Measurements from ENCODE around the gene UGT1A4.

Gene UGT1A4

DNA sequence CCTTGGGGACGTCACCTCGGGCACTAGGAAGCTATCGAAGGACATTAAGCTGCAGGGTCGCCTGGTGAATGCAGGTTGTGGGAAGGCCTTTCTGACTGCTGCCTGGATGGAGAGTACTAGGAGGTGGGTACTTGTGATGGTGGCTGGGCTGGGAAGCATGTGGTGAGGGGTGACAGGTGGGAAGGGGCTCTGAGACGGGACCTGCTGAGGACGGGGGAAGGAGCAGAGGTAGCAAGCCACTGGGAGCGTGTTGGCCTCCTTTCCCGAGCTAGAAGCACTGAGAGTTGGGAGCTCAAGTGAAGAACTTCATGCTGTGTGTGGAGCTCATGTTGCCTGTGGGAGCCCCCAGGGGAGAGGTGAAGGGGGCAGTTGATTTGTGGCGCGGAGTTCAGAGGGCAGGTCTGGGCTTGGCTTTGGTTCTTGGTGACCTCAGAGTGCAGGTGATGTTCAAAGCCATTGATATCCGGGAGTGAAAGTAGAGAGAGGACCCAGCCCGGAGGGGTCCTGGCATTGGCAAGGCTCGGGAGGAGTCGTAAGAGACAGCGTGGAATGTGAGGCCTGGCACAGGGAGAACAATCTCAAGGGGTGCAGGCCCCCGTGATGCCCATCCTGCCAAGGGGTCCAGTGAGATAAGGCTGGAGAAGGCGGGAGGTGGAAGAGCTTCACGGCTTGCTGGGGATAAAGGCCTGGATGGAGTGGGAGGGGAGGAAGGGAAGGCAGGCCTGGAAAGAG, 72.8 kb downstream of the UGT1A4 start:
- no peak for DNase-seq (ENCODE audit: low spot score)

DNA sequence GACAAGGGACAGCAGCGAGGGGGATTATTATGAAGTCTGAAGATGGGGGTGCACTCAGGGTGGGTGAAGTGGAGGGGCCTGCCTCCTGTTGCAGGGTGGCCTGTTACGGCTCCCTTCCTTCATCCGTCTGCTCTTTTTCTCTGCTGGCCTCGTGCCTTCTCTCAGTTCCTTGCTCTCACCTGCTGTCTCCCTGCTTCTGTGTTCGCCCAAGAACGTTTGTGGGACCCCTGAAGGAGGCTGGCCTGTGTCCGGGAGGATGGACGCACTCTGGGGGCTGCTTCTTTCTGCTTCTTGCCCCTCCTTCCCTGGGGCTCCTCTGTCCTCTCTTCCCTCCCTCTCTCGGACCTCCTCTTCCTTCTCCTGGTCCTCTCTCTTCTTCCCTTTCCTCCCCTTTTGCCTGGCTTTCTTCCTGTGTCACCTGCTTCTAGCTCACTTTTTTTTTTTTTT, 73.4 kb downstream of the UGT1A4 start:
- DNase-seq (ENCODE audit: low spot score): no peak

DNA sequence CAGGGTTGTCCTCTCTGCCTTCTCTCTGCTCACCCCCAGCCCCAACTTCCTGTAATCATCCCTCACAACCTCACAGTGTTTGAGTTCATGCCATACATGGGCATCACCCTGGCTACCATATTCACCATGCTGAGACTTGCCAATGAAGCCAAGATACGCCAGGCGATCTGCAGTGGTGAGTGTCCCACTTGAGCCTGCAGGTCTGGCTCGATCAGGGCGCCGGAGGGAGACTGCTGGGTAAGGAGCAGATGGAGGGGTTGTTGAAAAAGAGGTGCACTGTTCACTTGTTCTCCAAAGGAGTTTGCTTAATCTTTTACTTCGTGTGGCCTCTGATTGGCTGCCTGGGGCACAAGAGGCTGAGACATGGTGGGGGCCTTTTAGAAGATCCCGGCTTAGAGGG, 74.2 kb downstream of the UGT1A4 start:
- no peak for DNase-seq (ENCODE audit: low spot score)

DNA sequence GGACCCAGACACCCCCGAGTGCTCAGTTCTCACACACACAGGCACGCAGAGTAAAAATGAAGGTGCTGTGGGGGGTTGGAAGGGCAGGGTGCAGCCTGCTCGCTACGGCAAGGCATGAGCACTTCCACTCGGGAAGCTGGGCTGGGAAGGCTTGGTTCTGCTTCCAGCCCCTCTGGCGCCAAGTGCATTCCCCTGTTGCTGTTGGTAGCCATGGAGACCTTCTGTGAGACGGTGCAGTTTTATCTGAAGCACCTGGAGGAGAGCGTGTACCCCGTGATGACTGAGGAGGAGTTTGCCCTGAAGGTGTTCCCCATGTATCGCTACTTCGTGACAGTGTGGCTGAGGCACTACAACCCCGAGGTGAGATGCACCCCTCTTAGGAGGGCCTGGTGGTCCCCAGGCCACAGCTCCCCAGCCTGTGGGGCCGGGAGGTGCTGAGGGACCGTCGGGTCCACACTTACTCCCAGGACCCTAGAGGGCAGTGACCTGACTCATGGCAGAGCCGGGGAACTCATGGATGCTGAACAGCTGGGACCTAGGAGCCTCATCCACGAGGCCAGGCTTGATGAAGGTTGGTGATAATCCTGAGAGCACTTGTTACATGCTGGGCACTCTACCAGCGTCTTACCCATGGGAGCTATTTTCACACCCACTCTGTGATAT, 75.1 kb downstream of the UGT1A4 start:
- DNase-seq (ENCODE audit: low spot score): no peak

DNA sequence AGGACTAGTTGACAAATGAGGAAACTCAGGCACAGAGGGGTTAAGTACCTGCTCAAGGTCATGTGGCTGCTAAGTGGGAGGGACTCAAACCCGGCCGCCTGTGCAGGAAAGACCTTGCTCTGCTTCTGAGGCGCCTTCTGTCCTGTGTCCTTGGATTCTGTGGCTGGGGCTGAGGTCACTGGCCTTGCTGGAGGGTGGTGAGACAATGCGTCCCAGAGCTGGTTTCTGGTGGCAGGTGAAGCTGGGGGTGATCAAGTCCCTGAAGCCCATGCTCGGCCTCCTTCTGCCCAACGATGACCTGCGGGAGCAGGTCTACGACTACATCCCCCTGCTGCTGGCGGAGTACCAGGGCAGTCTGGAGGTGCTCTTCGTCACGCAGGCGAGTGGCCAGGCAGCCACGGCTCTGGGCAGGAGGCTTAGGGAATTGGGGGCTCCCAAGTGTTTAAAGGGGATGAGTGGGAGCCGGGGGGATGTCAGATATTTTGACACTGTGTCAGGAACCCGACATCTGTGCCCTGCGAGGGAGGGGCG, 75.7 kb downstream of the UGT1A4 start:
- no peak for DNase-seq (ENCODE audit: low spot score)

DNA sequence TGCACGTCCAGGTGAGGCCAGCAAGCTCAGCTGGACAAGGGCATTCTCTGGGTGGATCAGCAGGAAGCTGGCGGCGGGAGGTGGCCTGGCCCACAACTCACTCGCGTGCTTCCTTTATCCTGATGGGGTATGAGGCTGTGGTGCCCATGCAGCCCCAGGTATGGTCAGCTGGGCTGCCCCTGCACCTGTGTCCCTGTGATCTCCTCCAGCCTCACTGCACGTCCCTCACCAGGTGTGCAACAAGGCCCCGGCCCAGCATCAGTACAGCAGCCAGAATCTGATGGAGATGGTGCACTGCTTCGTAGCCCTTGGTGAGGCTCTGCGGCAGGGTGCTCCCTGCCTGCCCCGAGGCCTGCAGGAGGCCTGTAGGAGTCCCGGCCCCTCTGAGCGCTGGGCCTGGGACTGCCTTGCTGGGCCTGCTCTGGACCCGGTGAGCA, 77.2 kb downstream of the UGT1A4 start:
- DNase-seq (ENCODE audit: low spot score): no peak

DNA sequence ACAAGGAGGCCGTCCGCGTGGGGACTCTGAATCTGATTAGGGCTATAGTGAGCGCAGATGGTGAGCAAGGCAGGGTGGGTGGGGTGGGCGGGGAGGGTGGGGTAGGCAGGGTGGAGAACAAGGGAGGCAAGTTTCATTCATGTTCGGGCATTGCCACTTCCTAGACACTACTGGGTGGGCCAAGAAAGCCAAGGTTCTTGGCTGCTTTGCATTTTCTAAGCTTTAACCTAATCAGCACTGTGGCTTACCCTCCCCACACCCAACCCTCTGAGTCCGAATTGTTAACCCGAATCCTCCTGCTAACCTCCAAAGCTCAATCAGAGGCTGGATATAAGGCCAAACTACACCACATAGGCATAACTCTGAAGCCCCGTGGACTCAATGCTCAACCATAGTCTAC, 77.7 kb downstream of the UGT1A4 start:
- no peak for DNase-seq (ENCODE audit: low spot score)

DNA sequence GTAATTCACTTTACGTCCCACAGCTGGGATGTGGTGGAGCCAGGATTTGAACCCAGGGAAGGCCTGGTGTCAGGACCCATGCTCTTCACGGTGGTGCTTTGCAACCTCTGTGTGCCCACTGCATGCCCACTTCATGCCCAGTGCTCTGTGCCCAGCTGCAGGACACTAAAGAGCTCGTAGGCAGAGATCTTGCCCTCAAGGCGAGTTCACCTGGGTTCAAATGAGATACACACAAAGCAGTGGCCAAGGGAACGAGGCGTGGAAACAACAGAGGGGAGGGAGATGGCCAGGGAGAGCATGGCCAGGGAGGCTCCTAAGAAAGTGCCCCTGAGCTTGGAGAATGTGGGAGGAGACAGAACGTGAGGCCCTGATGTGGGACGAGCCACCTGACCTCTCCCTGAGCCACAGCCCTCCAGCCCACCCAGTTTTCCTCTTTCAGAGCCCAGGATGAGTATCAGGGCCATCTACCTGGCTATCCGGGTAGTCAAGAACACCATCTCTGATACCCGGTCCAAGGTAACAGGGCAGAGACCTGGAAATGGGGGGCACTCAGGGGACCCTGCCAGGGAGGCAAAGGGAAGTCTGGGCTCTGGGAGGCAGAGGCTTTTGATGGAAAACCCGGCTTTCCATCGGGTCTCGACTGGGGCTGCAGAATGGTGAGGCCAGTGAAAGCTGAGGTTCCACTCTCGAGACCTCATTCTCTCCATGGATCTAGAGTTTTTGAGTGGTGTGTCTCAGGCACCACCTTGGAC, 80.0 kb downstream of the UGT1A4 start:
- no peak for DNase-seq (ENCODE audit: low spot score)

DNA sequence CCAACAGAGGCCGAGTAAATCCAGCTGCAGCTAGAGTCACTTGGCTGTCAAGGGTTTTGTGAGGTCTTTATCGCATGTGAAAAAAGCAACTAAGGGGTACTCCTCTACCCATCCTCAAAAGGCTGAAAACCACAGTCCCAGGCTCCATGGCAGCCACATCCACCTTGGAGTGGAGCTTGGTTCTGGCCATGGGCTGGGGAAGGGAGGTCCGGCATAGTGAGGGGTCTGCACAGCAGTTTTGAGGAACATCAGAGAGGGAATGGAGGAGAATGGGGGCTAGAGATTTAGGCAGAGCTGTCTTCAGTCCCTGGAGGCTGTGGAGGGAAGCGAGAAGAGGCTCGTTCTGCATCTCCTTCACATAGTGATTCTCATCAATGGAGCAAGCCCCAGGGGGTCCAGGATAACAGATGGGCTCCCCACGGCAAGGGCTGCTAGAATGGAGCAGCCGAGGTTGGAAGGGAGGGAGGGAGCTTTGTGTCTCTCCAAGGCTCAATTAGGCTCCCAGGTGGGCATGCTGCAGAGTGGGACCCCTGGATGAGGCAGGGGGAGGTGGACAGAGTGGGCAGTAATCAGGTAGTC, 80.6 kb downstream of the UGT1A4 start:
- no peak for DNase-seq (ENCODE audit: low spot score)

DNA sequence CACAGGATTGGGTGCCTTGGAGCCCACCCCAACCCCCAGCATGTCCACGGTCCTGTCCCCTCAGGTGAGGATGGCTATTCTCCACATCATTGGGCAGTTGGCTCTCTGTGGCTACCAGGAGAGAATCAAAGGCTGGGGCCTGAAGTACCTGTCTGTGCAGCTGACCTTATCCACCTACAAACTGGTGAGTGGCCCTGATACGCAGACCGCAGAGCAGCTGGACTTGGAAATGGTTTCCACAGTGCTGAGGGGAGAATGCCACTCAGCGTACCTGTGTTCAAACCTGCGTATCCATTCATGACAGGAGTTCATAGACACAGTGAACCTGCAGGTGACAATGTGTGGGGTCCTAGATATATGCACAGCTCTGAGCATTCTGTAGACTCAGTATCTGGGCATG, 81.2 kb downstream of the UGT1A4 start:
- no peak for DNase-seq (ENCODE audit: low spot score)

DNA sequence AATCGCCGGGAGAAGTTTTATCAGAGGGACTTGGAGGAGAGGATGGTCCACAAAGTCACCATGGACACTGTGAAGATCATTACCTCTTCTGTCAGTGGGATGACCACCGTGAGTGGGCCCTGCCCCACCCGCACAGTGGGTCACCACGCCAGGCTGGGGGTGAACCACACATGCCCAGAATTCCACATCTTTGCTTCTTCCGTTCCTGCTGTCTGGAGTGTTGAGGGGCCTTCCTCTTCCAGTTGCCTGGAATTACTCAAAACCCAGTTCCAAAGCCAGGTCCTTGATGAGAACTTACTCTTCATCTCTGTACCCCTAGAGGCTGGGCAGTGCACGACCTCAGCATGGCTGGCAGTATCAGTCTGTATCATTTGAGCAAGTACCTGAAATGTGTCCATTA, 81.7 kb downstream of the UGT1A4 start:
- no peak for DNase-seq (ENCODE audit: low spot score)

DNA sequence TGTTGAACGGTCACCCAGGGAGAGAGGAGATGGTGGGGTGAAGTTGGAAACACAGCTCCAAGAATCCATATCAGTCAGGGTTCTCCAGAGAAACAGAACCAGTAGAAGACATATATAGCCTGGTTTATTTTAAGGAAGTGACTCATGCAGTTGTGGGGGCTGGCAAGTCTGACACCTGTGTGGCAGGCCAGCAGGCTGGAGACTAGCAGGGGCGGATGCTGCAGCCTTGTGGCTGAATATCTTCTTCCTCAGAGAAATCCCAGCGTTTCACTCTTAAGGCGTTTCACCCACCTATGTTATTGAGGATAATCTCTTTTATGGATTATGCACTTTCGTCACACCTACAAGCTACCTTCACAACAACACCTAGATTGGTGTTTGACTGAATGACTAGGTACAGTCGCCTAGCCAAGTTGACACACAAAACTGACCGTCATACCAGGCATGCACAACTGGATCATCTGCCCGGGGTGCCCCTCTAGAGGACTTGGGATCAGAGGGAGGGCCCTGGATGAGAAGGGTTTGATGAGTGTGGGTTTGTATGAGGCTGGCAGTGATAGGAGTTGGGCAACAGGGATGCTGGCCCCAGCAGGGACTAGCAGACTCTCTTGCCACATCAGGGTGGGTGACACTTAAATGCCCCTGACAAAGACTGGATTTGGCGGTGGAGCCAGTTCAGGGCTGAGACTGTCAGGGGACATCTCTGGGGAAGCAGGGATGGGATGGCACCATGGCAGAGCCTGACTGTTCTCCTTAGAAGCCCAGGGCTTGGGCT, 83.0 kb downstream of the UGT1A4 start:
- DNase-seq (ENCODE audit: low spot score): no peak

DNA sequence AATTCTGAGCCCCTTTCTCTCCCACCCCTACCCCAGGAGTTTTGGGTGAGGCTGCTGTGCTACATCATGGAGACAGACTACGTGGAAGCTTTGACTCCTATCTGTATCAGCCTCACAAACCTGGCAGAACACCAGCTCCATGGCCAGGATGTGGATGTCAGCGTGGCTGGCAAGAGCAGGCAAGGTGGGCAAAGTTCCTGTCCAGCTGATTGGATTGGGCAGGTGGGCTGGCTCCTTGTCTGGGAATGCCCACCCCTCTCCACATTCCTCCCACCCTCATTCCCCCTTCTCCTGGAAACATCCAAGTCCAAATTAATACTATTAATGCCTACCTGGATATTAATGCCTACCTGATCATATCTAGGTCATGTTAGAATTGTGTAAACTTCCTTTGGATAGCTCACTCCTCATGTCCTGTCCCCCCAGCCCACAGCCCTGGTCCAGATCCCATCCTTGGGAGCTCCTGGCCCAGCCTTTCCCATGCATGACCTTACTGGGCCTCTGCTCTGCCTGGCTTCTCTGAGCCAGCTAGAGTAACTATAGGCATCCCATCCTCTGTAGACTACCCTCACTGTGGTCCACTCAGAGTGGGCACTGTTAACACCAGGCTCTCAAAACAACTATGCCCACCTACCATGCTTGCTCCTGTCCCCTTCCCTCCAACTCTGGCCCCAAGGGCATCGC, 83.7 kb downstream of the UGT1A4 start:
- DNase-seq (ENCODE audit: low spot score): no peak

DNA sequence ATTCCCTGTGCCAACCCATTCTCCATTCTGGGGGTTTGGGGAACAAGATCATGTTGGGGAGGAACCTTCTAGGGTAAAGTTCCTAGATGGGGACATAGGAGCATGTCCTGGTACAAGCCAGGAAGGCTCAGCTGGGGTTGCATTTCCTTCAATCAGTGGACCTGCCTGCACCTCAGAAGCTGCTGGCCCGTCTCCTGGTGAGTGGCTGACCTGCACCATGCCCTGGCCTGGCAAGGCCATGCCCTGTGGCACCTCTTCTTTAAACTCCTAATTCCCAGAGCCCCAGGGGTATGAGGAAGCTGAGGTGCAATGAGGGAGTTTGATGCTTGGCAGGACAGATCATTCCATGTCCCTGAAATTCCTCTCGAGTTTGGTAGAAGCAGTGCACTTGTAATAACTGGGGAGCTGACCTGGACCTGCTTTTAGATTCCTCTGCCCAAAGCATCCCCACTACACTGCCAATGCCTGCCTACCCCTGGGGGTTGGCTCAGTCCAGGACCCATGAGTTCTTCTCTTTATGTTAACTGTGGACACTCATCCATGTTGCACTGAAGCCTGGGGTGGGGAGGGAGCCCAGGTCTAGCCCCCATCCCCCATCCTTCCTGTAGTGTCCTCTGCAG, 84.9 kb downstream of the UGT1A4 start:
- DNase-seq (ENCODE audit: low spot score): no peak

DNA sequence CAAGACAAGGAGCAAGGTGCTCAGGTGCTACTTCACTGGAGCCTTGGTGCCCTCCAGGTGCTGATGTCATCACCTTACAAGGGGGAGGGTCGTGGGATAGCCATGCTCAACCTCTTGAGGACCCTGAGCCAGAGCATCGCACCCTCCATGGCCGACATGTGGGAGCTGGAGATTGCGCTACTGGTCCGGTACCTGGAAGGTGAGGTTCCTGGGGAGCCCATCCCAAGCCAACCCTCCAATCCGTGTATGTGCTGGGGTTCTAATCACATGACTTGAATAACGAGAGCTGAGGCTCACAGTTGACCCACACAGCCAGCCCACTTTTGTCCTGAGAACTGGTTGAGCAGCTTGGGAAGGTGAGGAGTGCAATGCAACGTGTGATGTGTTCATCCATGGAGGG, 85.5 kb downstream of the UGT1A4 start:
- DNase-seq (ENCODE audit: low spot score): no peak

DNA sequence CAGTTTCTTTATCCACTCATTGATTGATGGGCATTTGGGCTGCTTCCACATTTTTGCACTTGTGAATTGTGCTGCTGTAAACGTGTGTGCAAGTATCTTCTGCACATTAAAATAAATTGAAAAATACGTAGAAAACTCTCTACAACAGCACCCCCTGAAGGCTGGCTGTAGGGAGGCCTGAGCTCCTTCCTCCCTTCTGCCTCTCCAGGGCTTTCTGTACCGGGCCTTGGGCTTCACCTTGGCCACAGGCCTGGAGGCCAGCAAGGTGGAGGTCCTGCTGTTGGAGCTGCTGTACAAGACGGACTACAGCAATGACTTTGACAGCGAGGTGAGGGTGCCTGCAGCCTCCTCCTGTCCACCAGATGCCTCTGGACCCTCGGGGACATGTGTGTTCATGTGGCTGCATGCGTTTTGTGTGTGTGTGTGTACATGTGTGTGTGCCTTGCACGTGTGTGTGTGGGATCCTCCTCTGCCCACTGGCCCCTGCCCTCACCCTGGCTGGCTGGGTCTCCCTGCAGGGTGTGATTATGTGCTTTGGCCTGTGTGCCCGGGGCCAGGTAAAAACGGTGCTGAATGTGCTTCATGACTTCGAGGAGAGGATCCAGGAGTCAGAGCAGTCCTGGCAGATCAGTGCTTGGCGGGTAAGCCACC, 88.8 kb downstream of the UGT1A4 start:
- DNase-seq (ENCODE audit: low spot score): no peak

DNA sequence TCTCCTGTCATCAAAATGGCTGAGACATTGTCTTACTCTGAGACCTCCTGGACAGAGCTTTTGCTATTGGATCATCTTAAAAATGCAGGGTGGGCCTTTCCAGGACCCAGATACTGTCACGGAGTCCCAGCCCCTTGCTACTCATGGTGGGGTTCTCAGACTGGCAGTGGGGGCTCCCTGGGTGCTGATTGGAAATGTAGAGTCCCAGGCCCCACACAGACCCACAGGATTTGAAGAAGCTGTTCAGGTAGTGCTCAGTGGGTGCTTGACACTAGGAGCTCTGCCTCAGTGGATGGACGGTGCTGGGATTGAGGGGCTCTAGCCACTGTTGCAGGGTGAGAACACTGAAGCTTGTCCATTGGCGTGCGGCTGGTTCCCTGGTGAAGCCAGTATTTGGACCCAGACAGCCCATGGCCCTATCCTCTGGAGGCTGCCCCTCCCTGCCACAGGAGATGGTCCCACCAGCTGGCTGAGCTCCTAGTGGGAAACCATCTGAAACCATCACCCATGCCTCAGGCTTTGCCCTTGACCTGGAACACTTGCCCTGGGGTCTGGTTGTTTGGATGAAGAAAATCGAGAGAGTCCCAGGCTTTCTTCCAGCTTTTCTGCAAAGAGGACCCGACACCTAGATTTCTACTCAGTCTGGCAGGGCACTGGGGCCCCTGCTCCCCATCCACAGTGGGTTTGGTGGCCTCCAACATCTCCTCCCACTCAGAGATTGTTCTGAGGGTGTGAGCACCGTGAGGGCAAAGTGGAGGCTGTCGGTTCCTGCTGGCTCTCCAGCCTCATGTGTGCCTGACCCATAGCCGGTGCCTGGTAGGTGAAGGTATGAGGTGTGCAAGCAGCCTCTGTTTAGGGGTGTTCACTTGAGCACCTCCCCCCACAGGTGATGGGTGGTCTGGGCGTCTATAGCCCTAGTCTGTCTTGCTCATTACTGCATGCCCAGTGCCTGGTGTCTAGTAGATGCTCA, 89.7 kb downstream of the UGT1A4 start:
- DNase-seq (ENCODE audit: low spot score): no peak

DNA sequence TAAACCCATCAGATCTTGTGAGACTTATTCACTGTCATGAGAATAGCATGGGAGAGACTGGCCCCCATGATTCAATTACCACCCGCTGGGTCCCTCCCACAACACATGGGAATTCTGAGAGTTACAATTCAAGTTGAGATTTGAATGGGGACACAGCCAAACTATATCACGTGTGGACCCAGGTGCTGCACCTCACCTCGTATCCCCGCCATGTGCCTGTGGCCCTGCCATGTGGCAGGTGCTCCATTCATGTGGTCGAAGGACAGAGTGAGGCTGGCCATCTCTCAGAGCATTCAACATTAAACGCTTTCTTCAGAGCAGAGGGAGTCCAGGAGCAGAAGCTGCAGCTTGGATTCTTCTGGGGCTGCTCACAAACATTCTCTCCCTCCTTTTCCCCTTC, 91.8 kb downstream of the UGT1A4 start:
- no peak for DNase-seq (ENCODE audit: low spot score)

DNA sequence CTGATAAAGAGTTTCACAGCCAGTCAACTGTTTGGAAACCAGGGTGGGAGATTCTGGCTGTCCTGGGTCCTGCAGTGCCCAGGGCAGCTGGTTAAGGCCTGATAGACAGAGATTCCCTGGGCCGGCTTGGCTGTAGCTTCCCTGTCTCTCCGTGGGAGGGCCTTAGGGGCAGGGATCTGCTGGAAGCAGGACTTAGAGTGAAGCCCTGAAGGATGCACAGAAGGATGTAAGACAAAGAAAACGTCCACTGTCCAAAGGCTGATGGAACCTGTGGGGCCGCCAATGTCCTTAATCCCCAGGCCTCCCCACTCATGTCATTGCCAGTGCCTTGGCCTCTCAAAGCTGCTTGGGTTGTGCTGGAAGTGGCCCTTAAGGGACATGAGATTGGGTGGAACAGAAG, 92.6 kb downstream of the UGT1A4 start:
- no peak for DNase-seq (ENCODE audit: low spot score)

All from hematopoietic multipotent progenitor cell treated with erythropoietin and hydrocortisone succinate and interleukin-3 and kit ligand, for 15 days (in vitro differentiated cells).